Fibroblast of lung (primary cell): ENCODE data around the gene HEPACAM. TPM values are rescaled to one million over a fixed set of nuclear protein-coding genes. Genes with fewer than 3 reads are reported as not detected.

Source experiments
- DNase-seq, 2 donors: peaks; one replicate each; pipeline versions ENCODE4 v3.0.0 to v3.0.0-alpha.2; 2010; ENCODE audit warnings: low read depth in 2 of 2
- H2AFZ ChIP-seq: 2 replicates; pipeline ENCODE4 v1.5.1; 2012; ENCODE audit warnings: low read length, control low read depth, inconsistent platforms
- H3K27ac ChIP-seq: 2 replicates; pipeline ENCODE4 v1.5.1; 2011; ENCODE audit warnings: low read length, control low read depth; ENCODE audit not compliant: insufficient read depth
- H3K27me3 ChIP-seq: 2 replicates; pipeline ENCODE4 v1.5.1; 2011; ENCODE audit warnings: mild to moderate bottlenecking, low read length; ENCODE audit not compliant: control insufficient read depth, insufficient read depth
- H3K36me3 ChIP-seq: 2 replicates; pipeline ENCODE4 v1.5.1; 2011; ENCODE audit warnings: low read length; ENCODE audit not compliant: control insufficient read depth, insufficient read depth
- H3K4me1 ChIP-seq: 2 replicates; pipeline ENCODE4 v1.5.1; 2011; ENCODE audit warnings: low read length; ENCODE audit not compliant: control insufficient read depth, insufficient read depth; ENCODE audit errors: extremely low read depth
- H3K4me2 ChIP-seq: 2 replicates; pipeline ENCODE4 v1.5.1; 2011; ENCODE audit warnings: low read length, control low read depth; ENCODE audit not compliant: insufficient read depth; ENCODE audit errors: extremely low read depth
- H3K4me3 ChIP-seq, 4 experiments: fragments of 200-600 bp in 1 of 4; sonication (generic) in 1 of 4; replicated peaks in 1 of 4; 2 replicates each; pipeline ENCODE4 v1.5.1; 2011 to 2016; ENCODE audit warnings: low read length in 4 of 4, low read depth in 3 of 4, mild to moderate bottlenecking in 3 of 4, control low read depth in 2 of 4, inconsistent platforms in 1 of 4, mixed read lengths in 1 of 4; ENCODE audit not compliant: insufficient read depth in 1 of 4; ENCODE audit errors: control extremely low read depth in 1 of 4
- H3K79me2 ChIP-seq: 2 replicates; pipeline ENCODE4 v1.5.1; 2012; ENCODE audit warnings: mild to moderate bottlenecking, low read length, inconsistent platforms; ENCODE audit not compliant: control insufficient read depth, insufficient read depth
- H3K9ac ChIP-seq: 2 replicates; pipeline ENCODE4 v1.5.1; 2011; ENCODE audit warnings: mild to moderate bottlenecking, low read length, control low read depth; ENCODE audit not compliant: insufficient read depth
- H3K9me3 ChIP-seq: 2 replicates; pipeline ENCODE4 v1.5.1; 2012; ENCODE audit warnings: low read depth, low read length; ENCODE audit not compliant: control insufficient read depth, insufficient read depth
- H4K20me1 ChIP-seq: 2 replicates; pipeline ENCODE4 v1.5.1; 2011; ENCODE audit warnings: low read length; ENCODE audit not compliant: control insufficient read depth, insufficient read depth; ENCODE audit errors: extremely low read depth
- CTCF ChIP-seq, 2 donors: IDR thresholded peaks in 1 of 2; conservative IDR thresholded peaks in 1 of 2; 1 replicate in 1 of 2; 2 replicates in 1 of 2; pipeline ENCODE4 v1.5.1; 2011 to 2012; ENCODE audit warnings: low read length in 2 of 2, control low read depth in 1 of 2, inconsistent platforms in 1 of 2, low read depth in 1 of 2, mild to moderate bottlenecking in 1 of 2
- EZH2 ChIP-seq: IDR thresholded peaks from 2 replicates; pipeline ENCODE4 v1.5.1; 2012; ENCODE audit warnings: low read length, control low read depth, mild to moderate bottlenecking; ENCODE audit errors: missing control alignments
- polyA plus RNA-seq, 2 donors: library from polyadenylated mRNA; depleted of rRNA in 1 of 2; stranded (reverse) in 1 of 2; unstranded in 1 of 2; fragments of >200 nt; gene quantifications; 2 replicates each; pipeline ENCODE4 v1.2.1, GENCODE V29; 2011 to 2012; ENCODE audit warnings: missing spikeins in 1 of 2
- total RNA-seq: library from RNA; depleted of rRNA; stranded (reverse); fragments of >200 nt; gene quantifications from 2 replicates; pipeline ENCODE4 v1.2.1, GENCODE V29; 2014

The HEPACAM gene
- total and polyA plus RNA-seq, 2 donors (not counting 1 experiment from before 2014, with no cell fraction given), result under 0.01 to 0.11 TPM

- Histone ChIP-seq H3K4me2 (no peak overlapping the region), H3K9me3 (no peaks in the 10 kb centered on the region), H3K4me3 (no peak overlapping the region), H4K20me1 (no peaks in the 10 kb centered on the region), H3K27me3 (no peaks in the 10 kb centered on the region), H3K4me1 (peaks cover 39% of the 10 kb centered on the region), H2AFZ (no peak overlapping the region), H3K79me2 (no peaks in the 10 kb centered on the region), H3K36me3 (no peaks in the 10 kb centered on the region), H3K27ac (no peak overlapping the region), H3K9ac (no peak overlapping the region)
- TF ChIP-seq EZH2 (no peak), CTCF (conservative IDR thresholded peaks at IDR 0.05 in 1 of 2, IDR thresholded peaks at IDR 0.05 in 1 of 2; ENCODE audit: low read depth in 1 of 2, low read length in 2 of 2) (no peak)
- no peak for DNase-seq
These were observed 40.3 kb downstream of the HEPACAM start for GRCh38 chr11:124895471-124895971.

- no peak overlapping the region for H3K9ac ChIP-seq
- H3K4me2 ChIP-seq, result no peak overlapping the region
- H3K4me1 ChIP-seq, result peaks cover 32% of the 10 kb centered on the region
- no peaks in the 10 kb centered on the region for H3K36me3 ChIP-seq
- no peaks in the 10 kb centered on the region for H4K20me1 ChIP-seq
- no peaks in the 10 kb centered on the region for H3K79me2 ChIP-seq
- TF ChIP-seq EZH2, result no peak
- no peak for TF ChIP-seq CTCF (conservative IDR thresholded peaks at IDR 0.05 in 1 of 2, IDR thresholded peaks at IDR 0.05 in 1 of 2; ENCODE audit: low read depth in 1 of 2, low read length in 2 of 2)
- DNase-seq, result no peak
- H3K27ac ChIP-seq, result no peak overlapping the region
- no peaks in the 10 kb centered on the region for H3K27me3 ChIP-seq
- no peak overlapping the region for H3K4me3 ChIP-seq
- H2AFZ ChIP-seq, result no peak overlapping the region
- no peaks in the 10 kb centered on the region for H3K9me3 ChIP-seq
These were observed 41.0 kb downstream of the HEPACAM start for GRCh38 chr11:124894606-124895430.

- H3K4me2 ChIP-seq, result no peak overlapping the region
- H3K4me1 ChIP-seq, result peaks cover 23% of the 10 kb centered on the region
- no peaks in the 10 kb centered on the region for H3K27me3 ChIP-seq
- DNase-seq, result no peak
- H4K20me1 ChIP-seq, result no peaks in the 10 kb centered on the region
- no peak overlapping the region for H3K27ac ChIP-seq
- no peaks in the 10 kb centered on the region for H3K36me3 ChIP-seq
- no peak overlapping the region for H3K4me3 ChIP-seq
- no peaks in the 10 kb centered on the region for H3K79me2 ChIP-seq
- TF ChIP-seq EZH2 (no peak), CTCF (conservative IDR thresholded peaks at IDR 0.05 in 1 of 2, IDR thresholded peaks at IDR 0.05 in 1 of 2; ENCODE audit: low read depth in 1 of 2, low read length in 2 of 2) (no peak)
- no peak overlapping the region for H3K9ac ChIP-seq
- H3K9me3 ChIP-seq, result no peaks in the 10 kb centered on the region
- H2AFZ ChIP-seq, result no peak overlapping the region
These were observed 42.0 kb downstream of the HEPACAM start for GRCh38 chr11:124893781-124894401.
